ENCODE data around the gene DPH3. TPM values are rescaled to one million over a fixed set of nuclear protein-coding genes. Genes with fewer than 3 reads are reported as not detected.

The DPH3 gene
- total RNA-seq, 1 experiment from 2014 or later, result 15.1 TPM

- DNase-seq (ENCODE audit: low read depth), result no peak
Observed at GRCh38 chr3:16233806-16234205, 30.9 kb downstream of the DPH3 start.

GRCh38 chr3:16231983-16232382 lies 32.8 kb downstream of the DPH3 start:
- DNase-seq (ENCODE audit: low read depth), result no peak

DNA sequence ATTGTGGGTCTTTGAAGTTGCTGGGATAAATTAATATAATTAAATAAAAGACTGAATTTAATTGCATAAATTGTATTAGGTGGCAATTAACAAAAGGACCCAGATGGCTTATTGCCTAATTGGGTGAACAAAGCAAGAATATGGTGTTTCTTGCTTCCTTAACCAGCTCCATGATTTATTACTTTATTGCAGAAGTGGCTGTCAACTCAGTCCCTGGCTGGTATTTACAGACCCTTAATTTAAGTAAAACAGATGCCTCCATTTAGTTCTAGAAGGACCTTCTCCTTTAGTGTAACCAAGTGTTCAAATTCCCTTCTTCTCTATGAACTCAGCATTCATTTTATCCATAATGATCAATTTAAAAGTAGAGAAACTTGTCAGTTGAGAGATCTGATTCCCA lies 35.1 kb downstream of the DPH3 start:
- DNase-seq (ENCODE audit: low read depth), result no peak

- DNase-seq (ENCODE audit: low read depth), result no peak
Observed at GRCh38 chr3:16227566-16227965, 37.2 kb downstream of the DPH3 start.

GRCh38 chr3:16224325-16224724 lies 40.4 kb downstream of the DPH3 start:
- DNase-seq (ENCODE audit: low read depth), result no peak

DNA sequence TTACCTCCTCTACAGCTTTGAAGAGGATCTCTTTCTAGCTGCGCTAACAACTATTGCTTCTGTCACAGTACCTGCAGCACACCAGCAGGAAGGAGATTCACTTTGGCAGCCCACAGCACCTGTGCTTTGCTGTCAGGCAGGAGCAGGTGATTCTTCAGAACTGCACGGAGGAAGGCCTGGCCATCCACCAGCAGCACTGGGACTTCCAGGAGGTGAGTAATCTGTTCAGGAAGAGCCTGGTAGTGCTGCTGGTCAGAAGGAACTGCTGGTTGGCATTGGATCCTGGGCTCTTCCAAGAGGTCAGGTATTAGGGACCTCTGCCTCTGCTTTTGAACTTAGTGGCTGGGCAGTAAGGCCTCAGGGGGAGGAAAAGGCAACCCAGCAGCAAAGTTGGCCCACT lies 42.2 kb downstream of the DPH3 start:
- DNase-seq (ENCODE audit: low read depth), result no peak

DNA sequence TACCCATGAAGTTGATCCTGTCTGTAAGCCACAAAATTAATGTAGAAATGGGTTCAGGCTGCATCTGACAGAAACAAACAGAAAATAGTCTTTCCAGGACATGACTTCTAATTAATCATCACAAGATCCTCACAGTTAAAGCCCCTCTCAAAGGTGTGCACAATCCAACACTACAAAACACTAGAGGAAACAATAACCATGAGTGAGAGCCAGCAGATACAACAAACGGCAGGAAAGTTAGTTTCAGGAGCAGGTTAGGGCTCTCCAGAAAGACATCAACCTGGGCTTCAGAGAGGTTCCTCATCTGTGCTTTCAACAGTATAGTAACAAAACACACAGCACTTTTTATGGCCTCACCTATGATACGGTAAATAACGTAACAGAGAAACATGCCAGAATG lies 42.8 kb downstream of the DPH3 start:
- DNase-seq (ENCODE audit: low read depth), result no peak

DNA sequence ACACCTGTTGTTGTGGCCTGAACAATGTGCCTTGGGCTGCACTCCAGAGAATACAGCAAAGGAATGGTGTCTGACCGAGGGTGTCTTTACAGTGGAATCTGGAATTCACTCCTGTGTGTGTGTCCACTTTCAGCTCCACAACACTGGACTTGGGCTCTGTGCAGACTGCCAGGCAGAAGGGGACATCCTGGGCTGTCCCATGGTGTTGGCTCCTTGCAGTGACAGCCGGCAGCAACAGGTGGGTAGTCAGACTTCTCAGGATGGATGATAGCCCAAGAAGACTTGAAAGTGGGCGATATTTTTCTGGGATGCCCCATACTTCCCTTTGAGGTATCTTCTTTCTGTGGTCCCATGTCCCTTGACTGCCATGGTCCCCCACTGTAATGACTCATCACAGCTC lies 45.0 kb downstream of the DPH3 start:
- no peak for DNase-seq (ENCODE audit: low read depth)

GRCh38 chr3:16216373-16216935 lies 48.3 kb downstream of the DPH3 start:
- no peak for DNase-seq (ENCODE audit: low read depth)

DNA sequence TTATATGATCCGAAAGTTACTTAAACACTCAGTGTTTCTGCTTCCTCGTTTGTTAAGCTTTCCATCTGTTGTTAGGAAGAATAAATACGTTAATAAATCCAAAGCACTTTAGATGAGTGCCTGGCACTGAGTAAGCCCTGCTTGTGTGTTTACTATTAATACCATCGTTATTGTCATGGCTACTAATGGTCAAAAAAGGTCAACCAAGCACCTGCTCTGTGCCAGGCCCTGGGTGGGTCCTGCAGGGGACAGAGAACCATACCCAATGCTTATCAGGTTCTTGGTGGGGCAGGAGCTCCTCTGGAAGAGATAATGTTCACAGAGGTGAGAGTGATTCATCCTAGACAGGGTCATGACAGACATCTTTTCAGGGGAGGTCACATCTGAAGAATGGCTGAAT lies 50.4 kb downstream of the DPH3 start:
- DNase-seq (ENCODE audit: low read depth), result no peak

GRCh38 chr3:16211176-16211904 lies 53.4 kb downstream of the DPH3 start:
- DNase-seq (ENCODE audit: low read depth), result no peak

Other genes starting within 250 kb of the DPH3 start
- gene GALNT15, start 90.3 kb downstream of the DPH3 start, total RNA-seq (2014; rRNA removed; shearing (Covaris generic)), result 0.60 and 0.69 TPM in 2 replicates
- gene OXNAD1, start 269 bp upstream of the DPH3 start, total RNA-seq (2014; rRNA removed; shearing (Covaris generic)), result 15.1 and 21.4 TPM in 2 replicates
- 25.4 and 27.9 TPM in 2 replicates for gene RFTN1, start 248.8 kb upstream of the DPH3 start, total RNA-seq (2014; rRNA removed; shearing (Covaris generic))

Data from Daoy (cell line).